H1 (cell line): ENCODE data around the gene NDUFS8. TPM values are rescaled to one million over a fixed set of nuclear protein-coding genes. Genes with fewer than 3 reads are reported as not detected.

ENCODE experiments used
- CBX5 ChIP-seq: fragments of 300-800, 300-1000 bp; sonication (generic); IDR thresholded peaks from 2 replicates; pipeline ENCODE4 v1.7.1; 2016; ENCODE audit warnings: antibody characterized with exemption, low read length, low read depth
- polyA plus RNA-seq, 7 experiments: library from polyadenylated mRNA; depleted of rRNA in 3 of 7; stranded (reverse) in 5 of 7; unstranded in 2 of 7; fragments of >200 nt in 5 of 7; fragments of 200-250 nt in 2 of 7; gene quantifications; 1 replicate in 5 of 7; 2 replicates in 1 of 7; 4 replicates in 1 of 7; pipeline versions ENCODE4 v1.2.1 to v1.2.3, GENCODE V29; 2011 to 2013; ENCODE audit warnings: missing spikeins in 2 of 7, mixed read lengths in 2 of 7
- total RNA-seq: library from RNA; stranded (reverse); fragmentation: NEBNext Ultra II Directional; extraction: Animal tissue kit (Norgen Biotek cat#: 25700); gene quantifications from 2 replicates; pipeline ENCODE4 v1.2.1, GENCODE V29; 2021
- TF ChIP-seq, protein P1 (sequence below), 3 experiments: IDR thresholded peaks; 1 replicate in 2 of 3; 2 replicates in 1 of 3; pipeline versions ENCODE4 v1.5.1 to v1.6.1; 2011; ENCODE audit warnings: low read length in 3 of 3, mild to moderate bottlenecking in 3 of 3, inconsistent platforms in 2 of 3, low read depth in 1 of 3, moderate library complexity in 1 of 3; ENCODE audit not compliant: insufficient read depth in 1 of 3; ENCODE audit errors: control extremely low read depth in 1 of 3

The NDUFS8 gene
- total and polyA plus RNA-seq, 2 of the 8 experiments (the other 6 are each of a cell fraction or from before 2014, with no cell fraction given): 182 to 291 TPM

DNA sequence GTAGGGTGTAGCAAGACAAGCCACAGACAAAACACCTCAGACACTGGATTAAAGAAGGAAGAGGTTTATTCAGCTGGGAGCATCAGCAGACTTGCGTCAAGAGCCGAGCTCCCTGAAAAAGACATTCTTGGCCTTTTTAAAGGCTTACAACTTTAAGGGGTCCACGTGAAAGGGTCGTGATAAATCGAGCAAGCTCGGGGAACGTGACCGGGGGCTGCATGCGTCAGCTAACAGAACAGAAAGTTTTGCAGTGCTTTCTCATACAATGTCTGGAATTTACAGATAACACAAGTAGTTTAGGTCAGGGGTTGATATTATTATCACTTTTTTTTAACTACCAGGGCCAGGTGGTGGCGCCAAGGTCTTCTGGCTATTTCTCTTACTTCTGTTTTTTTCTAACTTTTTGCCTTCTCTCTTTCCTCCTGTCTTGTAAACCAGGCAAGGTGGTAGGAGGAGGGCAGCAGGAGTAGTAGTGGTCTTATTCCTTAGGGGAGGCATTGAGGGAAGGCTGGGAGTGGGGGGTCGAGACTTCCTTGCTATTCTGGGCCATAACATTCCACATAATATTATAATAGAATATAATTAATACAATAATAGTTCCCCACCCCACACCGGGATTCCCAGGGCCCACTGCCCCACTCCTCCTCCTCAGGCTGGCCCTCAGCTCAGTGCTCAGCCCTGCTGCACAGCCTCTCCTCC is 20.9 kb upstream of the NDUFS8 start (continued):
- TF ChIP-seq, protein P1, sequence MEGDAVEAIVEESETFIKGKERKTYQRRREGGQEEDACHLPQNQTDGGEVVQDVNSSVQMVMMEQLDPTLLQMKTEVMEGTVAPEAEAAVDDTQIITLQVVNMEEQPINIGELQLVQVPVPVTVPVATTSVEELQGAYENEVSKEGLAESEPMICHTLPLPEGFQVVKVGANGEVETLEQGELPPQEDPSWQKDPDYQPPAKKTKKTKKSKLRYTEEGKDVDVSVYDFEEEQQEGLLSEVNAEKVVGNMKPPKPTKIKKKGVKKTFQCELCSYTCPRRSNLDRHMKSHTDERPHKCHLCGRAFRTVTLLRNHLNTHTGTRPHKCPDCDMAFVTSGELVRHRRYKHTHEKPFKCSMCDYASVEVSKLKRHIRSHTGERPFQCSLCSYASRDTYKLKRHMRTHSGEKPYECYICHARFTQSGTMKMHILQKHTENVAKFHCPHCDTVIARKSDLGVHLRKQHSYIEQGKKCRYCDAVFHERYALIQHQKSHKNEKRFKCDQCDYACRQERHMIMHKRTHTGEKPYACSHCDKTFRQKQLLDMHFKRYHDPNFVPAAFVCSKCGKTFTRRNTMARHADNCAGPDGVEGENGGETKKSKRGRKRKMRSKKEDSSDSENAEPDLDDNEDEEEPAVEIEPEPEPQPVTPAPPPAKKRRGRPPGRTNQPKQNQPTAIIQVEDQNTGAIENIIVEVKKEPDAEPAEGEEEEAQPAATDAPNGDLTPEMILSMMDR (IDR thresholded peaks at IDR 0.05; ENCODE audit: control extremely low read depth in 1 of 3, insufficient read depth in 1 of 3, low read depth in 1 of 3, low read length in 3 of 3): peak in 1 of 3 experiments; percentile 11; a peak in 1 of 4 replicates
- TF ChIP-seq CBX5: no peak
